Stimulated activated CD4-positive, alpha-beta T cell treated with anti-CD3 and anti-CD28 coated beads, Interleukin-12 subunit alpha, Interleukin-12 subunit beta, amount 100 ng/mL, for 4 hours (primary cell): ENCODE data around the gene TNRC6C.
"Not testable (repeated sequence)": the region's sequence is repeated elsewhere in the genome, so short reads cannot be mapped to it uniquely, and the experiment has no call there.

Experiments
- DNase-seq: peaks from one replicate; pipeline ENCODE4 v3.0.0-alpha.2; 2020

TNRC6C gene

DNA sequence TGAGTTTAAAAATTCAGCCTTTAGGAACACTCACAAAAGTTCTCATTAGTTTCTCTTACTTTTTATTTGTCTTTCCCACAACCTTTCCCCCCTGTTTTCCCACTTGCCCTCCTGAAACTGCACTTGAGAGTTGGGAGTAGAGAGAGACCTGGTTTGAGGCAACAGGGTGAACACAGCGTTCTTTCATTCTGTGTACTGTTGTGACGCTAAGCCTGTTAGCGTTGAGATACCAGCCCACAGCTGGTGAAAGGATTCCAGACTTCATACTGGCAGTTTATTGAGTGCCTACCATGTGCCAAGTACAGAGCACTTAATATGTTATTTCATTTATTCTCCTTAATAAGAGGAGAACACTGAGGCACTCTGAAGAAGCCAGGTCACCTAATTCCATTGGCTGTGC is 10.3 kb downstream of the TNRC6C start:
- DNase-seq = no peak

DNA sequence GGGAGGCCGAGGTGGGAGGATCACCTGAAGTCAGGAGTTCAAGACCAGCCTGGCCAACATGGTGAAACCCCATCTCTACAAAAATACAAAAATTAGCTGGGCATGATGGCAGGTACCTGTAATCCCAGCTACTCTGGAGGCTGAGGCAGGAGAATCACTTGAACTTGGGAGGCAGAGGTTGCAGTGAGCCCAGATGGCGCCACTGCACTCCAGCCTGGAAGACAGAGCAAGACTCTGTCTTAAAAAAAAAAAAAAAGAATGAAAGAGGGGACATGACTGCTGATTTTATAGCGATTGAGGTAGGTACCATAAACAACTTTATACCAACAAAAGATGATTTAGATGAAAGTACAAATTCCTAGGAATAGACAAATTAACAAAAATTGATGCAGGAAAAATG is 13.8 kb downstream of the TNRC6C start:
- DNase-seq = not testable (repeated sequence)

DNA sequence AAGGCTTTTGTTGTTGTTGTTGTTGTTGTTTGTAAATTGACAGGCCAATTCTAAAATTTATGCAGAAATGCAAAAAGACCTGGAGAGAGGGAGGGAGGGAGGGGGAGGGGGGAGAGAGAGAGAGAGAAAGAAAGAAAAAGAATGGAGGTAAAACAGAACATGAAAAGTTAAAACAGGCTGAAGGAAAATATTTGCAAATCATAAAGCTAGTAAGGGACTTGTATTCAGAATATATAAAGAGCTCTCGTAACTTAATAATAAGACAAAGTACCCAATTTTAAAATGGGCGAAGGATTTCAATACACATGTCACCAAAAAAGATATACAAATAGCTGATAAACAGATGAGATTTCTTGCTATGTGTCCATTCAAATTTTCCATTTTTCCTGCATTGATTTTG is 15.4 kb downstream of the TNRC6C start:
- DNase-seq = no peak

DNA sequence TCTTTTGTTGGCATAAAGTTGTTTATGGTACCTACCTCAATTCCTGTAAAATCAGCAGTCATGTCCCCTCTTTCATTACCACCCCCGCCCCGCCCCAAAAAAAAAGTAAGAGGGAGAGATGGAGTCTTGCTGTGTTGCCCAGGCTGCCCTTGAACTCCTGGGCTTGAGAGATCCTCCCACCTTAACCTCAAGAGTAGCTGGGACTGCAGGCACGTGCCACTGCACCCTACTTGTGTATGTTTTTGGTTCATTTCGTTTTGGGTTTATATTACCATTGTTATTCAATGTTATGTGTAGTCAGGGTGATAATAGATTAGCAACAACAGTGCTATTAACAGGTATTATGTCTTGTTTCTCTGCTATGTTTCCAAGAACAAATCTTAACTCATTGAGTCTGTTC is 15.9 kb downstream of the TNRC6C start:
- no peak for DNase-seq

DNA sequence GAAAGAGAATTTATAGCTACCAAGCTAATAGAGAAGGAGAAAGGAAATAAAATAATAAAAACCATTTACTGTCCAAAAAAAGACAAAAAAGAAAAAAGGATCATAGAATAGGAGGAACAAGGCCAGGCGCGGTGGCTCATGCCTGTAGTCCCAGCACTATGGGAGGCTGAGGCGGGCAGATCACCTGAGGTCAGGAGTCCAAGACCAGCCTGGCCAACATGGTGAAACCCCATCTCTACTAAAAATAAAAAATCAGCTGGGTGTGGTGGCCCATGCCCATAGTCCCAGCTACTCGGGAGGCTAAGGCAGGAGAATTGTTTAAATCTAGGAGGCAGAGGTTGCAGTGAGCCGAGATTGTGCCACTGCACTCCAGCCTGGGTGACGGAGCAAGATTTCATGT is 23.9 kb downstream of the TNRC6C start:
- not testable (repeated sequence) for DNase-seq

DNA sequence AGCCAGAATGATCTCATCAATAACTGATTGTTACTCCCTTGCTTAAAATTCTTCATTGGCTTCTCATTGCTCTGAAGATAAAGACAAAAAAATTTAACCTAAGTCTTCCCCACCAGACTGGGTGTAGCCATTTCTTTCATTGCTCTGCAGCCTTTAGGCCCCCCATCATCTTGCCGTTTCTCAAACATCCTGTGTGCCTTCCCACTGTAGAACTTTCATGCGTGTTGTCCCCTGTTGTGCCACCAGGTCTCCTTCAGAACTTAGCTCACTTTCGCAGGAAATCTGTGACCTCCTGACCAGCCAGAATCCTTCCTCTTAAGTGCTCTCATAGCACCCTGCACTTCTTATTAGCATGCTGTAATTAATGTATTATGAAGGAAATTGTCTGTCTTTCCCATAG is 31.8 kb downstream of the TNRC6C start:
- DNase-seq = no peak

DNA sequence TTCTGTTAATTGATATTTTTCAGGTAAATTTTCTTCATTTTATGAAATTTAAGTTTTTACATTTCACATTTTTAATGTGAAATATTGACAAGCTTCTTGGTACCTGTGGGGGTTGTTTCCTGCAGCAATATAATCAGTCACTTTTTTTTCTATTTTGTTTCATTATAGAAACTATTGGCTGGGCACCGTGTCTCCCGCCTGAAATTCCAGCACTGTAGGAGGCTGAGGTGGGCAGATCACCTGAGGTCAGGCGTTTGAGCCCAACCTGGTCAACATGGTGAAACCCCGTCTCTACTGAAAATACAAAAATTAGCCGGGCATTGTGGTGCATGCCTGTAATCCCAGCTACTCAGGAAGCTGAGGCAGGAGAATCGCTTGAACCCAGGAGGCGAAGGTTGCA is 35.2 kb downstream of the TNRC6C start:
- not testable (repeated sequence) for DNase-seq

DNA sequence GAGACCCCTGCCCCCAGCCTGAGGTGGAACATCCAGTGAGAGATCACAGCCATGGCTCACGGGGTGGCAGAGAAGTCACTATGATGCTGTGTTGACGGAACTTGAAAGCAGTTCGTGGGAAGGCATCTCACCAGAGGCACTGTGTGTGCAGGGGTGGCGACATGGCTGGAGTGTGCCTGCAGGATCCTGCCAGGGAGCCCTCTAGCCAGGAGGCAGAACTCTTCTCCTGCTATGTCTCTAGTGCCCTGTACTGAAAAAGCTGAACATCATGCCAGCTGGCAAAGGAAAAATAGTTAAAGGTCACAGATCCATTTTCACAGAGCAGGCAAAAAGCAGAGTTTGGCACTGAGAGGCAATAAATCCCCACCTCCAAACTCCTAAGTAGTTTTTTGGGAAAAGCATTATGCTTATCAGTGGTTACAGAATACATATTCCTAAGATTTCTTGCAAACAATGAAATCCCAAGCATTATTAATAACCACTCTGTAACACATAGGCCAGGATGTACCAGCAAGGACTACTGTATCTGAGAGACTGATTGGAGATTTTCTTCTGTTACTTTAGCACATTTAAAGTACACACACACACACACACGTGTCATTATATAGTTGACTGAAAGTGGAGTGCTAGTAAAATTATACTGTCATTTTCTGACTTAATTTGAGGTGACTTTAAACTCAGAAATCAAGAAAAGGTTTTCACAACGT is 36.8 kb downstream of the TNRC6C start:
- DNase-seq = peak; percentile 8

DNA sequence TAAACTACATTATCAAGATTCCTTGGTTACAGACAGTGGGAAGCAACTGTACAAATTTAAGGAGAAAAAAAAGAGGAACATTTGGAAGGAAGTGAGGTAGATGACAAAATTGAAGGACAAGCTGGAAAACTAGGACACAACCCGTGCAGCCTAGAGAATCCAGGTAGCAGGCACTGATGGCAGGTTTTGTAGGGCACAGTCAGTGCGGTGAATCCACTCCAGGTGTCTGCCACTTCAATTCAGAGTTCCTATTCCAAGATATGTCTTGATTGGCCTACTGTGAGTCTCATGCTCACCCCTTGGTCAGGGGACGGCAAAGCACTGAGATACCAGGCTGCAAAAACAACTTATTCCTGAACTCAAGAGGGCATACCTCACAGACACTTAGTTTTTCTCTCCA is 37.8 kb downstream of the TNRC6C start:
- no peak for DNase-seq

DNA sequence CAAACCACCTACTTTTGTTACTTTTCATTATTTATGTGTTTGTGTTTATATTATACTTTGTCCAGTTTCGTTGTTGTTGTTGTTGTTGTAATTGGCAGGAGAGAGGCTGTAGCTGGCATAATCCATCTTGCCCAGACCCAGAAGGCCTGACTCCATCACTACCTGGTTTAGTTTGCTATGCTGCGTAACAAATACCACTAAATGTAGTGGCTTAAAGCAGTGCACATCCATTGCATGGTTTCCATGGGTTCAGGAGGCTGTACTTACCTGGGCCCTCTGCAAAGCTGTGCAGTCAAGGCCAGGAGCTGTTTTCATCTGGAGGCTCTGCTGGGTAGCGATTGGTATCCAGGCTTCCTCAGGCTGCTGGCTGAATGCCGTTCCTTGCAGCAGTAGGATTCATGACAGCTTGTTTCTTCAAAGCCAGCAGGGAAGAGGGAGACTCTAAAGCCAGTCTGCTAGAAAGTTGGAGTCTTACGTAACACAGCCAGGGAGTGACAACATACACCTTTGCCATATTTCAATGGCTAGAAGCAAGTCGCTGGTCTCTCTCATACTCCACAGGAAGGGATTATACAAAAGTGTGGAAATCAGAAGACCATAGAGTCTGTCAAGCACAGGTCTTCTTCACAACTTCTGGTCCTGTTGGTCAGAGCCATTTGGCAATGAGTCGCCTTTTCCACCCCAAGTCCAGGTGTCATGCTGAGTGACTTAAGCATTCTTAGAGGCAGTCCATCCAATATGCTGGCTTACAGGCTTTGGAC is 41.1 kb downstream of the TNRC6C start:
- no peak for DNase-seq

DNA sequence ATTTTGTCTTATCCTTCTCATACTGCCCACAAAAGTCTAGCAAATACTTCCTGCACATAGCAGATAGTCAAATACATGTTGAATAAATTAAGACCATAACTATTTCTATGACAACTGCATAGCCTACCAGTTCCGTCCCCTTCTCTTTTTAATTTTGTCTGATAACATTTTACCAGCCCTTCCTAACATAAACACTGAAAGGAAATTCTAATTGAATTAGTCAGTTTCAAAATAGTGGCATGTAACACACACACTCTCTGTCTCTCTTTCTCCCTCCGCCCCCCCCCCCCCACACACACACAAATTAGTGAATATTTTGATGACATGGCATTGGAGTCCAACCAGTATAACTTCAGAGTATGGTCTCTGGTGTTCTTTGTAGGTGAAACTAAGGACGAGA is 41.8 kb downstream of the TNRC6C start:
- DNase-seq = no peak

DNA sequence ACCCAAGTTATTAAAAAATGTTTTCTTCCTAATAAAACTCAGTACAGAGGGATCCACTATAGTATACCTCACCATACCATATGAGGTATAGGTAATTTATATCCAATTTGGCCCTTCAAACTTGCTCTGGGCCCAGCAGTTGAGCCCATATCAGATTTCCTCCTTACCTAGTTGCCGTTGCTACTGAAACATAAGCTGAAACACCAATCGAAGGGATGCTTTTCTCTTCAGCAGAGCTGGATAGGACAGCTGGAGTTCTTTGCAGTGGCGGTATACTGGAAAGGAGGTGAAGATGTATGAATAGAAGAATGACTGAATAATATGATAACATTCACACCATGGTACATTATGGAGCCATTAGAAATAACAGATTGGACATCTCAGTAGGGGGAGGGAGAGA is 42.7 kb downstream of the TNRC6C start:
- DNase-seq = no peak

DNA sequence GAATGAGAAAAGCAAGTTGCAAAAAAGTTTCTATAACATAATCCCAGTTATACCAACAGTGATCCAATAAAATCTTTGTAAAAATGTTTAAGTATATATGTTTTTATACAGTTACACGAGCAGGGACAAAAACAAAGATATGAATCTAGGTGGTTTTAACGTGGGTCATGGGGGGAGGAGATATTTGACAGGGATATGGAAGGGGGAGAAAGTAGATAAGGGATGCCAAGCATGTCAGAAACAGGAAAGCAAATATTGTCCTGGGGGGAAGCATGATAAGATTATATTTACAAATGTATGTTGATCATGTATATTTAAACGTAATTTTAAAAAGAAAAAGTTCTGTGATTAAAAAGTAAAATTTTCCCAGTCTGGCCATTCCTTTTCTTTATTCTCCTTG is 43.1 kb downstream of the TNRC6C start:
- no peak for DNase-seq

DNA sequence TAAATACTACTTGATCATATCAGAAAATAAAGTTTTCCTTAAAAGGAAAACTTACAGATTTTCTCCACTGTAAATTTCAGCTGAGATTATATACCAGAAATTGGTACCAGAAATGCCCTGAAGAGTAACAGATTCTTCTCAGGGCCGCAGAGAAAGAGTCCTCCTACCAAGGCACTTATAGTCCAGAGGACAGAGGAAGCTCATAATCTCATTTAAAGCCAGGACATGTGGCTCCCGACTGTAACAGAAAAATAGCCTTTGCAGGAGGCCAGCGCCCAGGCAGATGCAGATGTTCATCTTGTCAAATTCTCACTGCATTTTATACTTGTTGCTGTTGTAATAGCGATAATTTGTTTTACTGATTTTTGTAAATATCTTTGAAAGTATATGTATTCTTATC is 43.7 kb downstream of the TNRC6C start:
- no peak for DNase-seq

DNA sequence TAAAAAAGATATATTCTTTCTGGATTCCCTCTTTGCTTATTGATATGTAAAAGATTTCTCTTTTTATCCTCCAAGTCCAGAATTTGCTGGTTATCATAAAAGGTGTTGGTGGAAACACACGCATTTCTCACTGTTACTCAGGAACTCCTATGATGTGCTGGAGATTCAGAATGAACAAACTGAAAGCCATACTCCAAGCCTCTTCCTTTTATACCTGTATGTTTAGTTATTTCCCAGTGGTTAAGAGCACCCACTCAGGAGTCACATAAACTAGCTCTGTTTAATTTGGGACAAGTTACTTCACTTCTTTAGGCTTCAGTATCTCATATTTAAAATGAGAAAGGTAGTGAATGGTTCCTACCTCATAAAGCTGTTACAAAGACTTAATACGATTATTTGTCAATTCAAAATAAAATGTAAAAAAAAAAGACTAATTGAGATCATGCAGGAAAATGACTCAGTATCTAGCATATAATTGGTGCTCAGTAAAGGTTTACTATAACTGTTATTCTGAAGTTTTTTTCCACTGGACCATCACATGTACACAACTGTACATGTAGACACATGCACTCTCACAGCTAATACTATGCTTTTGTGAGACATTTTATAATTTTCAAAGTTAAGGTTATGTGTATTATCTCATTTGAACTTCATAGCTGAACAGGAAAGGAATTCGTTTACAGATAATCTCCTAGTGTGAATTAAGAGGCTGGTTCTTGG is 47.1 kb downstream of the TNRC6C start:
- DNase-seq = no peak

DNA sequence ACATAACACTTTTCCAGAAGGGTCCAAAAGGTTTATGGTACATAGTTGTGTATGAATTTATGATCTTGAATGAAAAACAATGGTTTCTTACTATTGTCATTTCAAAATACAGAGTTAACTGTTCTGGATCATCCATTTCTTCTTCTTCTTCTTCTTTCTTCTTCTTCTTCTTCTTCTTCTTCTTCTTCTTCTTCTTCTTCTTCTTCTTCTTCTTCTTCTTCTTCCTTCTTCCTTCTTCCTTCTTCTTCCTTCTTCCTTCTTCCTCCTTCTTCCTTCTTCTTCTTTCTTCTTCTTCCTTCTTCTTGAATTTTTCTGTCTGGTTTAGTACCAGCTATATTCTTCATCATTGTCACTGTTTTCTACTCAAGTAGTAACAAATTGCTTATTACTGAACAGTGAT is 47.8 kb downstream of the TNRC6C start:
- DNase-seq = no peak

DNA sequence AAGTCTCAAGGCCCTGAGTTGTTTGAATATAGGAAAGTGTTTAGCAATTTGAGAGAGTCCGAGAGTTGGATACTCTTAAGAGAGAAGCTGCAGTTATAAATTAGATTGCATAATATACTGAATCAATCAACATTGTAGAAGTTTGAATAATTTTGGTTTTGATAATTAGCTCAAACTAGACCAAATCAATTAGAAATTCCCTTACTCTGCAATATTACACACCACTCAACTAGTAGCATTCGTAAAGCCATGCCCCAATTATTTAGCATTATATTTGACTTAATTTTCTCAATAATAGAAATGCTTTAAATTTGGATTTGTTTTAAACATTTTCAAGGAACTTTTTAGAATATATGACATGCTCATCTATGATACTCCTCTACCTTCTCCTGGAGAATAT is 49.1 kb downstream of the TNRC6C start:
- DNase-seq = no peak

DNA sequence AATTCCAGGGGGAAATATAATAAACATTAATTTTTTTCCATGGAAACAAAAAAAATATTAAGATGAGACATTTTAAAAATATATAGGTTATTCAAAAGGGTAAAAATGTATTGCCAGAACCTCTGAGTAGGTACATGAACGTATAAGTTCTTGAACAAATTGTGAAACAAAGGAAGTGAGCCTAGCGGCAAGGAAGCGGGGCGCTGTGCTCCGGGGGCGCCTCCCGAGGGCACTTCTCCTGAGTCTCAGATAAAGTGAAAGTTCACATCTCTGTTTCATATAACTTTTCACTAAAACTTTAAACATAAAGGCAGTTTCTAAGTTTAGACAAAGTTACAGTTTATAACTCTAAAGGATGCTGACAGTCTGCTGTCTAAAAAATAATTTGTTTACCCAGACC is 52.3 kb downstream of the TNRC6C start:
- peak; percentile 13 for DNase-seq

DNA sequence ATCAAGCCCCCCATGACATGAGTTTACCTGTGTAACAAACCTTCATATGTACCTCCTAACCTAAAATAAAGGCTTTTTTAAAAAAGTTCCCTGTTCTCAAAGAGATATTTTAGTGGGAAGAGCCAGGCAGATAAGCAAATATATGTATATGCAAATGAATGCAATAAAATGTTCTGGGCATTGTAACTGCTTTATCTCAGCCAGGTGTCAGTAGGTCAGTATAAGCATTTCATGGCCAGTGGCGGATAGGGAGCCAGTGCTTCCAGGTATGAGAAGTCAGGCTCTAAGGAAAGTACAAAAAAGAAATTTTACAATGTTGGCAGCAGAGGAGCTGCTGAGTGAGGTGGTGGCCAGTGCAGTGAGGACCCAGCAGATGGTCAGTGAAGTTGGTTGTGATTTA is 53.9 kb downstream of the TNRC6C start:
- no peak for DNase-seq

DNA sequence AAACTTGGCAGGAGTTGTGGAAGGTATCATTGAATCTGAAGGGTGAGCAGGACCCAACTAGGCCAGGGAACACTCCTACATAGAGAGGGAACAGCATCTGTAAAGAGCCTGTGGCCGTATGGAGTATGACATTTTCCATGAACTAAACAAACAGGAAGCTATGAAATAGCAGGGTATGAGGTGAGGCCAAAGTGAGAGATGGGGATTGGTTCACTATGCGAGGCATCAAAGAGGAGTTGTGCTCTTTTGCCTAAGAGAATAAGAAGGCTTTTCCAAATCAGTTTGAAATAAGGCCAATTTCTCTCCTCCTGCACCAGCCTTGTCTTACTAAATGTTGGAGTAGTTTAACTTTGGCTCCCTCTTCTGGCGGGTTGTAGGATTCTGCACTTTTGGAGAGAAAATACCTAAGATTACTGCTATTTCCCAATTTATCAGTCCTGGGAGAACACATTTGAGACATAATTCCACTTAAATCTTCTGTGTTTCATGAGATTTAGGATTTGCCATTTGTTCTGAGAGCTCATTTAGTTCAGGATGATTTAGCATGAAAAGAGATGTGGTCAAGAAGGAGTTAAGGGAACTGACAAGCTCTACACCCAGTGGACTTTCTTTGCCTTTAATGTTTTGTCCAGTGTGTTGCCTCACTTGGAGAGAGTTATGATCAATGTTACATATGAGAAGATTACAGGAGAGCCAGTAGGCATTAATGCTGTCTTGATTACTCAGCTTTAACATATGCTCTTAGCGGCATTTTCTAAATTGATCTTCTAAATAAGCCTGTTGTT is 55.4 kb downstream of the TNRC6C start:
- DNase-seq = peak; percentile 17

DNA sequence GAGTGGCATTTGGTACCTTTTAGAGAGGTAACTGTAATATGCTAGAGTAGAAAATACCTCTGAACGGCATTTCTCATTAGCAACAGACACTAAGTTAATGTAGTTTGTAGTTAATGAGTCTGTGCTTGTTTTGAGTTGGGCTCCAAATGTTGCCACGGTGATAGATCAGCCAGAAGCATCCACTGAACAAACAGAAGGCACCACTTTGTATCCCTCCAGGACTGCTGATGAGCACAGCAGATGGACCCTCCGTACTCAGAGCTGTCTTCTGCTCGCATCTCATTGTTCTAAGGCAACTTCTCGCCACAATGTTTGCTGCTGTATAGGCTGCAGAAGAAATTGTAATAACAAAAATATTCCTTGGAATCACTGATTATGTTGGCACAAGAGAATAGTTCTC is 56.1 kb downstream of the TNRC6C start:
- no peak for DNase-seq

DNA sequence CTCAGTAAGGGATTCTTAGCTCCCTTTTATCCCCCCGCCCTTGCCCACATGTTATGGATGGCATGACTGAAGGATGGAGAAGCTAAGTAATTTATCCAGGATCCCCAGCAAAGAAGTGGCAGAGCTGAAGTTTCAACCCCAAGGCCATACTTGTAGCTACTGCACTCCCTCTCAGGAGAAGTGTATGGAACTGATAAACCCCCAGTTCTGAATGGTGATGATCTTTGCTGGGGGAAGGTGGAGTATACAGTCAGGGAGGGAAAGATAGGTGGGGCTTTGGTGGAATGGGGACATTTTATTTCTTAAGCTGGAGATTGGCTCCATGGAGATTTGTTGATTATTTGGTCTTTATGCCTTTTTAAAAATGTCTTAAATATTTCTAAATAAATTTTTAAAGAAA is 58.3 kb downstream of the TNRC6C start:
- no peak for DNase-seq

DNA sequence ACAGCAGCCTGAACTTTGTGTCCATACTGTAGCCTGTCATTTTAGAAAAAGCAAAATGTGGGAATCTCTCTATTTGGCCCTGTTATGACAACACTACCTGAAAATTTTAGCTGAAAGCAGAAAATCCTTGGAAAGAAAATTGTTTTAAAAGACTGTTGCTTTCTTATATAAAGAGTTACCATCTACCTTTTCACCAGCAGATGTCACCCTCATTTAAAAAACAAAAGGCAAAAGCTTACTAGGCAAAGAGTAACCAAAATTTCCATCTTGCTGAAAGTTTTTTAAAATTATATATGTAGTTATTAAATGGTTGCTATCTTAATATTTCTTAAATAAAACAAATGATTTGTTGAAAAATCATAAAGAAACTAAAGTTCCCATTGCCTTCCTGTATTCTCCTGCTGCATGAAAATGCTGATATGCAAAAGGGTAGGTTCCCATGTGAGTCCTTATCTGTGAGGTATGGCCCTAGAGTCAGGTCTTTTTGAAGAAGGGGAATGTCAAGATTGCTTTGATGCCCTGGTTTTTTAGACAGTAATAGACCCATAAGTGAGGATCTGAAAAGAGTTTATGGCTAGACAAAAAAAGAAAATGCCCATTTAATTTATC is 61.0 kb downstream of the TNRC6C start:
- DNase-seq = no peak
